ENCODE data around the gene GPR42. TPM values are rescaled to one million over a fixed set of nuclear protein-coding genes. Genes with fewer than 3 reads are reported as not detected.

The GPR42 gene
- total RNA-seq, 1 donor from 2014 or later, result not detected

DNA sequence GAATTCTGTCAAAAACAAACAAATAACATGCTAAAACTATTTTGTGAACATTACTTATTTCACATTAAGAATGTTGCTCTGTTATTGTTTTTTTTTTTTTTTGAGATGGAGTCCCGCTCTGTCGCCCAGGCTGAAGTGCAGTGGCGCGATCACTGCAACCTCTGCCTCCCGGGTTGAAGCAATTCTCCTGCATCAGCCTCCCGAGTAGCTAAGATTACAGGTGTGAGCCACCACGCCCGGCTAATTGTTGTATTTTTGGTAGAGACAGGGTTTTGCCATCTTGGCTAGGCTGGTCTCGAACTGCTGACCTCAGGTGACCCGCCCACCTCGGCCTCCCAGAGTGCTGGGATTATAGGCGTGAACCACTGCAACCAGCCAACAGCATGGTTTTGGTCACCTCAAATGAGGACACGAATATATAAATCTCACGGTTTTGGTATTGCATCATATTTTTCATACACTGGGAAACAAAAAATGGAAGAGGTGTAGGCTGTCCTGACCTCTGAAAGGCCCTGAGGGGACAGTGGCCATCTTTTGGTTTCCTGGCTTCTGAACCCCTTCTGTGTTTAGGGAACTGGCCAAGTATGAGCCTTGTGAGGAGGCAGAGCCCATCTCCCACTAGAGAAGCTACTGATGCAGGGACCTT, 25.5 kb downstream of the GPR42 start:
- no peak overlapping the region for H3K27ac Mint-ChIP-seq (ENCODE audit: unreplicated experiment)
- no peaks in the 10 kb centered on the region for H3K9me3 Mint-ChIP-seq (ENCODE audit: low read depth)
- TF ChIP-seq, protein P1, sequence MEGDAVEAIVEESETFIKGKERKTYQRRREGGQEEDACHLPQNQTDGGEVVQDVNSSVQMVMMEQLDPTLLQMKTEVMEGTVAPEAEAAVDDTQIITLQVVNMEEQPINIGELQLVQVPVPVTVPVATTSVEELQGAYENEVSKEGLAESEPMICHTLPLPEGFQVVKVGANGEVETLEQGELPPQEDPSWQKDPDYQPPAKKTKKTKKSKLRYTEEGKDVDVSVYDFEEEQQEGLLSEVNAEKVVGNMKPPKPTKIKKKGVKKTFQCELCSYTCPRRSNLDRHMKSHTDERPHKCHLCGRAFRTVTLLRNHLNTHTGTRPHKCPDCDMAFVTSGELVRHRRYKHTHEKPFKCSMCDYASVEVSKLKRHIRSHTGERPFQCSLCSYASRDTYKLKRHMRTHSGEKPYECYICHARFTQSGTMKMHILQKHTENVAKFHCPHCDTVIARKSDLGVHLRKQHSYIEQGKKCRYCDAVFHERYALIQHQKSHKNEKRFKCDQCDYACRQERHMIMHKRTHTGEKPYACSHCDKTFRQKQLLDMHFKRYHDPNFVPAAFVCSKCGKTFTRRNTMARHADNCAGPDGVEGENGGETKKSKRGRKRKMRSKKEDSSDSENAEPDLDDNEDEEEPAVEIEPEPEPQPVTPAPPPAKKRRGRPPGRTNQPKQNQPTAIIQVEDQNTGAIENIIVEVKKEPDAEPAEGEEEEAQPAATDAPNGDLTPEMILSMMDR (IDR thresholded peaks at IDR 0.05), result no peak
- H3K36me3 Mint-ChIP-seq (ENCODE audit: low read depth), result no peaks in the 10 kb centered on the region
- H3K4me3 Mint-ChIP-seq (ENCODE audit: unreplicated experiment), result no peak overlapping the region
- H3K27me3 Mint-ChIP-seq (ENCODE audit: low read depth), result peaks cover 4% of the 10 kb centered on the region
- H3K4me1 Mint-ChIP-seq (ENCODE audit: low read depth), result no peaks in the 10 kb centered on the region
- DNase-seq (ENCODE audit: low spot score), result no peak

DNA sequence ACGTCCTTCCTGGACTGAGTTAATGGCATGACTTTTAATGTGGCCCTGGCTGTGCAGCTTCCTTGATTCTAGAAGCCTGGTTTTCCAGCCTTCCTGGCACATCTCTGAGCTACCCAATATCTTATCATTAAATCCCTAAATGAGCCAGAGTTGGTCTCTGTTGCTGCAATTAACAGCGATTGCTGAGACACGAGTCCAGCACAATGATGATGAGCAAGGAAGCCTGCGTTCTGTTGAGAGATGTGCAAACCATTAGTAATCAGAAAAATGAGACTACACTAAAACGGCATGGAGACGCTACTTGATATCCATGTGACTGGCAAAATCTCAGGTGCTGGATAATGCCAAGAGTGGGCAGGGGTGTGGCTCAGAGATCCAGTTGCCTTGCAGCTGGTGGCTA, 26.2 kb downstream of the GPR42 start:
- Mint-ChIP-seq H3K27me3 (ENCODE audit: low read depth) (peaks cover 4% of the 10 kb centered on the region), H3K4me3 (ENCODE audit: unreplicated experiment) (no peak overlapping the region), H3K9me3 (ENCODE audit: low read depth) (no peaks in the 10 kb centered on the region), H3K36me3 (ENCODE audit: low read depth) (no peaks in the 10 kb centered on the region), H3K27ac (ENCODE audit: unreplicated experiment) (no peak overlapping the region), H3K4me1 (ENCODE audit: low read depth) (no peaks in the 10 kb centered on the region)
- no peak for DNase-seq (ENCODE audit: low spot score)
- TF ChIP-seq, protein P1 (IDR thresholded peaks at IDR 0.05), result no peak

DNA sequence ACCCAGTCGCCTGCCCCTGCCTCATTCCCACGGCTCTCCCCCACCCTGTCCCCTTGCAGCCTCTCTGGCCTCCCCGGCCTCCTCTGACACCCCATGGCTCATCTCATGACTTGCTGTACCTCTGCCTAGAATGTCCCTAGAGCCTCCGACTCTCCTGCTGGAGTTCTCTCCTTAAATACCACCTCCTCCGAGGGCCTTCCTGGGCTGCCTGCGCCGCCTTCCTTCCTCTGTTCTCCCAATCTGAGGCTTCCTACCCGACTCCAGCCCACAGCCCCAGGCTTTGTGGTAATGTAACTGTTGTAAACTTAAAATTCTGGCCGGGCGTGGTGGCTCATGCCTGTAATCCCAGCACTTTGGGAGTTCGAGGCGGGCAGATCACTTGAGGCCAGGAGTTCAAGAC, 27.7 kb downstream of the GPR42 start:
- Mint-ChIP-seq H3K36me3 (ENCODE audit: low read depth) (no peaks in the 10 kb centered on the region), H3K9me3 (ENCODE audit: low read depth) (no peaks in the 10 kb centered on the region), H3K4me3 (ENCODE audit: unreplicated experiment) (no peak overlapping the region), H3K4me1 (ENCODE audit: low read depth) (no peaks in the 10 kb centered on the region), H3K27ac (ENCODE audit: unreplicated experiment) (no peak overlapping the region), H3K27me3 (ENCODE audit: low read depth) (peaks cover 6% of the 10 kb centered on the region)
- DNase-seq (ENCODE audit: low spot score), result no peak
- TF ChIP-seq, protein P1 (IDR thresholded peaks at IDR 0.05), result no peak

DNA sequence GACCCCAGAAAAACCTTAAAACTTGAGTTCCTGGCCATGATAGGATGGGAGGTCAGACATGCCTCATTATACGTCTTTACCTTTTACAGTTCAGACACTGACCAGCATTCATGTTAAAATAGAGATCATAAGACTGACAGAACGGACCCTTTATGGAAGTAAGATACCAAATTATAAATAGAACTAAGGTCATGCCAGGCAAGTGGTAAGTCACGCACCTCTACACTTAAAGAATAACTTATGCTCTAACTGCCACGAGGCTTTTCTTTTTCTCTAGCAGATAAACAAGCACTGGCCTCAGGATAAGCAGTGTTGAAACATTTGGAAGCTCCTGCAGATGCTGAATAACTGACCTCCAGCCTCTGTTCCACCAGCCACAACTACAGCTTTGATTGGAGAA, 28.4 kb downstream of the GPR42 start:
- Mint-ChIP-seq H3K4me1 (ENCODE audit: low read depth) (no peaks in the 10 kb centered on the region), H3K4me3 (ENCODE audit: unreplicated experiment) (no peak overlapping the region), H3K9me3 (ENCODE audit: low read depth) (no peaks in the 10 kb centered on the region), H3K27ac (ENCODE audit: unreplicated experiment) (no peak overlapping the region), H3K36me3 (ENCODE audit: low read depth) (no peaks in the 10 kb centered on the region), H3K27me3 (ENCODE audit: low read depth) (peaks cover 4% of the 10 kb centered on the region)
- TF ChIP-seq, protein P1 (IDR thresholded peaks at IDR 0.05), result no peak
- no peak for DNase-seq (ENCODE audit: low spot score)

- Mint-ChIP-seq H3K4me1 (ENCODE audit: low read depth) (no peaks in the 10 kb centered on the region), H3K36me3 (ENCODE audit: low read depth) (no peaks in the 10 kb centered on the region), H3K9me3 (ENCODE audit: low read depth) (no peaks in the 10 kb centered on the region), H3K4me3 (ENCODE audit: unreplicated experiment) (no peak overlapping the region), H3K27me3 (ENCODE audit: low read depth) (peaks cover 4% of the 10 kb centered on the region), H3K27ac (ENCODE audit: unreplicated experiment) (no peak overlapping the region)
- TF ChIP-seq, protein P1 (IDR thresholded peaks at IDR 0.05), result no peak
- DNase-seq (ENCODE audit: low spot score), result no peak
Observed at GRCh38 chr19:35399948-35400772, 29.3 kb downstream of the GPR42 start.

Data from chondrocyte (in vitro differentiated cells).